Measurements from ENCODE around the gene ESR1. TPM values are rescaled to one million over a fixed set of nuclear protein-coding genes. Genes with fewer than 3 reads are reported as not detected.

The ESR1 gene
- total and polyA plus RNA-seq, 9 of the 15 experiments (the other 6 are each of a cell fraction or from before 2014, with no cell fraction given), result 0.03 to 0.27 (median 0.08) TPM; not detected in 1

DNA sequence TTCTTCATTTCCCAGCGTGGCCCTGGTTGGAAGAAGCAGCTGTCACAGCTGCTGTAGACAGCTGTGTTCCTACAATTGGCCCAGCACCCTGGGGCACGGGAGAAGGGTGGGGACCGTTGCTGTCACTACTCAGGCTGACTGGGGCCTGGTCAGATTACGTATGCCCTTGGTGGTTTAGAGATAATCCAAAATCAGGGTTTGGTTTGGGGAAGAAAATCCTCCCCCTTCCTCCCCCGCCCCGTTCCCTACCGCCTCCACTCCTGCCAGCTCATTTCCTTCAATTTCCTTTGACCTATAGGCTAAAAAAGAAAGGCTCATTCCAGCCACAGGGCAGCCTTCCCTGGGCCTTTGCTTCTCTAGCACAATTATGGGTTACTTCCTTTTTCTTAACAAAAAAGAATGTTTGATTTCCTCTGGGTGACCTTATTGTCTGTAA lies 292.7 kb downstream of the ESR1 start (continued):
- TF ChIP-seq KAT2B (IDR thresholded peaks at IDR 0.05; ENCODE audit: low read depth, low read length) (no peak), ETV1 (tag; conservative IDR thresholded peaks at IDR 0.05; ENCODE audit: low read depth) (no peak), ILF3 (IDR thresholded peaks at IDR 0.05; ENCODE audit: borderline replicate concordance) (no peak), KDM1A (IDR thresholded peaks at IDR 0.05) (peak; percentile 25 to 57; a peak in 2 of 4 replicates), HSF4 (CRISPR knock-in tag; IDR thresholded peaks at IDR 0.05; ENCODE audit: borderline replicate concordance) (no peak), ZNF444 (CRISPR knock-in tag; IDR thresholded peaks at IDR 0.05) (no peak), SMAD2 (IDR thresholded peaks at IDR 0.05; ENCODE audit: low read depth, low read length) (no peak), PPARD (CRISPR knock-in tag; IDR thresholded peaks at IDR 0.05) (no peak), GTF2F1 (IDR thresholded peaks at IDR 0.05; ENCODE audit: low read depth, low read length) (no peak), ZNF3 (CRISPR knock-in tag; IDR thresholded peaks at IDR 0.05) (no peak), RCOR1 (IDR thresholded peaks at IDR 0.05; ENCODE audit: borderline replicate concordance in 1 of 2, low read depth in 2 of 2, low read length in 2 of 2) (peak in 1 of 2 experiments; percentile 55; a peak in 1 of 4 replicates), RFX7 (CRISPR knock-in tag; IDR thresholded peaks at IDR 0.05) (no peak), MTA3 (IDR thresholded peaks at IDR 0.05; ENCODE audit: borderline replicate concordance) (no peak), ZNF586 (CRISPR knock-in tag; conservative IDR thresholded peaks at IDR 0.05) (no peak), POLR3A (IDR thresholded peaks at IDR 0.05; ENCODE audit: borderline replicate concordance, extremely low read depth, insufficient read depth, insufficient read length) (no peak), NCOA4 (IDR thresholded peaks at IDR 0.05; ENCODE audit: partially characterized antibody) (no peak), ZNF134 (CRISPR knock-in tag; conservative IDR thresholded peaks at IDR 0.05) (no peak)
- TF ChIP-seq, protein P1, sequence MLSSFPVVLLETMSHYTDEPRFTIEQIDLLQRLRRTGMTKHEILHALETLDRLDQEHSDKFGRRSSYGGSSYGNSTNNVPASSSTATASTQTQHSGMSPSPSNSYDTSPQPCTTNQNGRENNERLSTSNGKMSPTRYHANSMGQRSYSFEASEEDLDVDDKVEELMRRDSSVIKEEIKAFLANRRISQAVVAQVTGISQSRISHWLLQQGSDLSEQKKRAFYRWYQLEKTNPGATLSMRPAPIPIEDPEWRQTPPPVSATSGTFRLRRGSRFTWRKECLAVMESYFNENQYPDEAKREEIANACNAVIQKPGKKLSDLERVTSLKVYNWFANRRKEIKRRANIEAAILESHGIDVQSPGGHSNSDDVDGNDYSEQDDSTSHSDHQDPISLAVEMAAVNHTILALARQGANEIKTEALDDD (IDR thresholded peaks at IDR 0.05), result no peak
- TF ChIP-seq, protein P2, sequence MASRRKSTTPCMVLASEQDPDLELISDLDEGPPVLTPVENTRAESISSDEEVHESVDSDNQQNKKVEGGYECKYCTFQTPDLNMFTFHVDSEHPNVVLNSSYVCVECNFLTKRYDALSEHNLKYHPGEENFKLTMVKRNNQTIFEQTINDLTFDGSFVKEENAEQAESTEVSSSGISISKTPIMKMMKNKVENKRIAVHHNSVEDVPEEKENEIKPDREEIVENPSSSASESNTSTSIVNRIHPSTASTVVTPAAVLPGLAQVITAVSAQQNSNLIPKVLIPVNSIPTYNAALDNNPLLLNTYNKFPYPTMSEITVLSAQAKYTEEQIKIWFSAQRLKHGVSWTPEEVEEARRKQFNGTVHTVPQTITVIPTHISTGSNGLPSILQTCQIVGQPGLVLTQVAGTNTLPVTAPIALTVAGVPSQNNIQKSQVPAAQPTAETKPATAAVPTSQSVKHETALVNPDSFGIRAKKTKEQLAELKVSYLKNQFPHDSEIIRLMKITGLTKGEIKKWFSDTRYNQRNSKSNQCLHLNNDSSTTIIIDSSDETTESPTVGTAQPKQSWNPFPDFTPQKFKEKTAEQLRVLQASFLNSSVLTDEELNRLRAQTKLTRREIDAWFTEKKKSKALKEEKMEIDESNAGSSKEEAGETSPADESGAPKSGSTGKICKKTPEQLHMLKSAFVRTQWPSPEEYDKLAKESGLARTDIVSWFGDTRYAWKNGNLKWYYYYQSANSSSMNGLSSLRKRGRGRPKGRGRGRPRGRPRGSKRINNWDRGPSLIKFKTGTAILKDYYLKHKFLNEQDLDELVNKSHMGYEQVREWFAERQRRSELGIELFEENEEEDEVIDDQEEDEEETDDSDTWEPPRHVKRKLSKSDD (conservative IDR thresholded peaks at IDR 0.05; ENCODE audit: low read length), result no peak
- TF ChIP-seq, protein P3, sequence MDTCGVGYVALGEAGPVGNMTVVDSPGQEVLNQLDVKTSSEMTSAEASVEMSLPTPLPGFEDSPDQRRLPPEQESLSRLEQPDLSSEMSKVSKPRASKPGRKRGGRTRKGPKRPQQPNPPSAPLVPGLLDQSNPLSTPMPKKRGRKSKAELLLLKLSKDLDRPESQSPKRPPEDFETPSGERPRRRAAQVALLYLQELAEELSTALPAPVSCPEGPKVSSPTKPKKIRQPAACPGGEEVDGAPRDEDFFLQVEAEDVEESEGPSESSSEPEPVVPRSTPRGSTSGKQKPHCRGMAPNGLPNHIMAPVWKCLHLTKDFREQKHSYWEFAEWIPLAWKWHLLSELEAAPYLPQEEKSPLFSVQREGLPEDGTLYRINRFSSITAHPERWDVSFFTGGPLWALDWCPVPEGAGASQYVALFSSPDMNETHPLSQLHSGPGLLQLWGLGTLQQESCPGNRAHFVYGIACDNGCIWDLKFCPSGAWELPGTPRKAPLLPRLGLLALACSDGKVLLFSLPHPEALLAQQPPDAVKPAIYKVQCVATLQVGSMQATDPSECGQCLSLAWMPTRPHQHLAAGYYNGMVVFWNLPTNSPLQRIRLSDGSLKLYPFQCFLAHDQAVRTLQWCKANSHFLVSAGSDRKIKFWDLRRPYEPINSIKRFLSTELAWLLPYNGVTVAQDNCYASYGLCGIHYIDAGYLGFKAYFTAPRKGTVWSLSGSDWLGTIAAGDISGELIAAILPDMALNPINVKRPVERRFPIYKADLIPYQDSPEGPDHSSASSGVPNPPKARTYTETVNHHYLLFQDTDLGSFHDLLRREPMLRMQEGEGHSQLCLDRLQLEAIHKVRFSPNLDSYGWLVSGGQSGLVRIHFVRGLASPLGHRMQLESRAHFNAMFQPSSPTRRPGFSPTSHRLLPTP (IDR thresholded peaks at IDR 0.05; ENCODE audit: borderline replicate concordance, extremely low read depth, insufficient read length), result no peak
- TF ChIP-seq, protein P4, sequence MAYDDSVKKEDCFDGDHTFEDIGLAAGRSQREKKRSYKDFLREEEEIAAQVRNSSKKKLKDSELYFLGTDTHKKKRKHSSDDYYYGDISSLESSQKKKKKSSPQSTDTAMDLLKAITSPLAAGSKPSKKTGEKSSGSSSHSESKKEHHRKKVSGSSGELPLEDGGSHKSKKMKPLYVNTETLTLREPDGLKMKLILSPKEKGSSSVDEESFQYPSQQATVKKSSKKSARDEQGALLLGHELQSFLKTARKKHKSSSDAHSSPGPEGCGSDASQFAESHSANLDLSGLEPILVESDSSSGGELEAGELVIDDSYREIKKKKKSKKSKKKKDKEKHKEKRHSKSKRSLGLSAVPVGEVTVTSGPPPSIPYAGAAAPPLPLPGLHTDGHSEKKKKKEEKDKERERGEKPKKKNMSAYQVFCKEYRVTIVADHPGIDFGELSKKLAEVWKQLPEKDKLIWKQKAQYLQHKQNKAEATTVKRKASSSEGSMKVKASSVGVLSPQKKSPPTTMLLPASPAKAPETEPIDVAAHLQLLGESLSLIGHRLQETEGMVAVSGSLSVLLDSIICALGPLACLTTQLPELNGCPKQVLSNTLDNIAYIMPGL (CRISPR knock-in tag; IDR thresholded peaks at IDR 0.05), result no peak
